PC-3 (cell line): ENCODE measurements around the gene UNC93A. TPM values are rescaled to one million over a fixed set of nuclear protein-coding genes. Genes with fewer than 3 reads are reported as not detected.
"Not testable (repeated sequence)": the region's sequence is repeated elsewhere in the genome, so short reads cannot be mapped to it uniquely, and the experiment has no call there.

Experiments used
- ATAC-seq: fragments of 200-7000 bp; cut with Tn5 transposase; 2 replicates; pipeline ENCODE4 v1.9.1; 2020; ENCODE audit warnings: mild to moderate bottlenecking, moderate library complexity
- BruUV-seq: library from RNA; stranded (reverse); fragments of 400-500 nt; replicated peaks from 2 replicates; lab custom pipeline; 2021; lab: Mats Ljungman, UMichigan
- CTCF ChIA-PET: fragments of 300-600 bp; sonication (Branson Sonifier 250); formaldehyde crosslinking; loops from one replicate; lab custom pipeline; 2022; ENCODE audit warnings: antibody characterized with exemption; lab: Charles Lee
- POLR2A ChIA-PET: fragments of 300-600 bp; sonication (Branson Sonifier 250); formaldehyde crosslinking; loops from one replicate; lab custom pipeline; 2022; ENCODE audit warnings: antibody characterized with exemption; ENCODE audit not compliant: unreplicated experiment; lab: Charles Lee
- DNase-seq: peaks from one replicate; pipeline ENCODE4 v3.0.0-alpha.2; 2015
- H2AFZ ChIP-seq: fragments of 300-600 bp; sonication (generic); 2 replicates; pipeline ENCODE4 v1.6.0; 2016; ENCODE audit warnings: antibody characterized with exemption, low read length
- H3F3A ChIP-seq: fragments of 300-600 bp; sonication (generic); one replicate; pipeline ENCODE4 v1.6.0; 2017; ENCODE audit warnings: antibody characterized with exemption, low read length, control low read depth, mild to moderate bottlenecking; ENCODE audit not compliant: unreplicated experiment
- H3K27ac ChIP-seq: fragments of 300-600 bp; sonication (generic); 2 replicates; pipeline ENCODE4 v1.5.1; 2016; ENCODE audit warnings: mild to moderate bottlenecking, low read length
- H3K27me3 ChIP-seq: fragments of 300-600 bp; sonication (generic); 2 replicates; pipeline ENCODE4 v1.6.1; 2016; ENCODE audit warnings: low read length, mixed read lengths
- H3K36me3 ChIP-seq: fragments of 300-600 bp; sonication (generic); 2 replicates; pipeline ENCODE4 v1.6.1; 2016; ENCODE audit warnings: low read depth, mixed run types, low read length, mixed read lengths
- H3K4me1 ChIP-seq: fragments of 300-600 bp; sonication (generic); 2 replicates; pipeline ENCODE4 v1.5.1; 2016; ENCODE audit warnings: low read length; ENCODE audit not compliant: insufficient read depth
- H3K4me2 ChIP-seq: fragments of 300-600 bp; sonication (generic); 2 replicates; pipeline ENCODE4 v1.6.0; 2016; ENCODE audit warnings: low read length
- H3K4me3 ChIP-seq: fragments of 300-600 bp; sonication (generic); 2 replicates; pipeline ENCODE4 v1.5.1; 2016; ENCODE audit warnings: mild to moderate bottlenecking, low read length, mixed read lengths
- H3K79me2 ChIP-seq: fragments of 300-600 bp; sonication (generic); 2 replicates; pipeline ENCODE4 v1.6.1; 2017; ENCODE audit warnings: low read length, mixed read lengths
- H3K9ac ChIP-seq: fragments of 300-600 bp; sonication (generic); 2 replicates; pipeline ENCODE4 v1.6.0; 2016; ENCODE audit warnings: mild to moderate bottlenecking, low read length
- H3K9me2 ChIP-seq: fragments of 300-600 bp; sonication (generic); replicated peaks from 2 replicates; pipeline ENCODE4 v1.6.1; 2016; ENCODE audit warnings: mixed run types, low read length, mixed read lengths
- H3K9me3 ChIP-seq: fragments of 300-600 bp; sonication (generic); 2 replicates; pipeline ENCODE4 v1.6.1; 2016; ENCODE audit warnings: low read length, mixed read lengths
- H4K20me1 ChIP-seq: fragments of 300-600 bp; sonication (generic); 2 replicates; pipeline ENCODE4 v1.6.1; 2016; ENCODE audit warnings: low read length, mixed read lengths
- CTCF ChIP-seq: fragments of 300-600 bp; sonication (generic); conservative IDR thresholded peaks from 2 replicates; pipeline ENCODE4 v1.5.1; 2017; ENCODE audit warnings: antibody characterized with exemption, low read depth, mild to moderate bottlenecking, low read length
- EZH2 ChIP-seq: fragments of 300-600 bp; sonication (generic); IDR thresholded peaks from one replicate; pipeline ENCODE4 v1.6.1; 2017; ENCODE audit warnings: antibody characterized with exemption, mild to moderate bottlenecking, low read length; ENCODE audit not compliant: unreplicated experiment
- EZH2phosphoT487 ChIP-seq: fragments of 300-600 bp; sonication (generic); IDR thresholded peaks from 2 replicates; pipeline ENCODE4 v1.6.1; 2018; ENCODE audit warnings: mild to moderate bottlenecking, antibody characterized with exemption, low read length, borderline replicate concordance
- intact Hi-C: fragments of 100-400 bp; cut with micrococcal nuclease; formaldehyde crosslinking; loops from 2 replicates; pipeline ENCODE4 v1.9.0; 2023
- total RNA-seq: library from RNA; depleted of rRNA; stranded (reverse); fragments of >200 nt; gene quantifications from 2 replicates; pipeline ENCODE4 v1.2.3, GENCODE V29; 2014

The UNC93A gene
- total RNA-seq, 1 experiment from 2014 or later, result not detected

DNA sequence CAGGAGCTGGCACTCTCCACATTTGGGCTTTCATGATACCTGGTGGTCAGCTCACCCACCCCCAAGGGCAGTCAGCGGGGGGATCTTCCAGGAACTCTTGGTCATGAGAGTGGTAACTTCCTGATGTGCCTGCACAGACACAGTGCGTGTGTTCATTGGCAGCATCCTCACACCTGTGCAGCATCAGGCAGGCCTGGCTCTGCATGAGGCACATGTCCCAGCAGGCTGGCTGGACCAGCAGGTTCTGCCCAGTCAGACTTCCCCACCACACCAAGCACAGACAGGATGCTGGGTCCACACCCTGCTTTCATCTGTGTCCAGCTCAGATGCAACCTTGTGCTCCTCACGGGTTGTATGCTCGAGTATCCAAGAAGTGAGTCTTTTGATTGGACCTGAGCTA lies 15.7 kb upstream of the UNC93A start:
- H3K9me3 ChIP-seq, result no peaks in the 10 kb centered on the region
- no peak overlapping the region for H3K9ac ChIP-seq
- BruUV-seq, result no TSS peak
- no peak overlapping the region for H2AFZ ChIP-seq
- H3K27me3 ChIP-seq, result peaks cover 14% of the 10 kb centered on the region
- no peak overlapping the region for H3K27ac ChIP-seq
- no peaks in the 10 kb centered on the region for H3K4me1 ChIP-seq
- no peaks in the 10 kb centered on the region for H3K36me3 ChIP-seq
- no peaks in the 10 kb centered on the region for H3F3A ChIP-seq
- TF ChIP-seq EZH2phosphoT487 (no peak), CTCF (no peak), EZH2 (no peak)
- H3K4me2 ChIP-seq, result no peak overlapping the region
- no peaks in the 10 kb centered on the region for H4K20me1 ChIP-seq
- intact Hi-C loops, result no loop called here
- H3K9me2 ChIP-seq, result no peaks in the 10 kb centered on the region
- CTCF ChIA-PET, result no interaction called here
- no peak overlapping the region for H3K4me3 ChIP-seq
- DNase-seq (no peak), ATAC-seq (no peak)
- POLR2A ChIA-PET, result no interaction called here
- no peaks in the 10 kb centered on the region for H3K79me2 ChIP-seq

- H3K27me3 ChIP-seq, result peaks cover 14% of the 10 kb centered on the region
- BruUV-seq, result no TSS peak
- ChIA-PET POLR2A (no interaction called here), CTCF (no interaction called here)
- no peak for DNase-seq
- no peak overlapping the region for H3K9ac ChIP-seq
- H4K20me1 ChIP-seq, result no peaks in the 10 kb centered on the region
- no peaks in the 10 kb centered on the region for H3K9me2 ChIP-seq
- no peak overlapping the region for H2AFZ ChIP-seq
- TF ChIP-seq EZH2 (no peak), EZH2phosphoT487 (no peak), CTCF (no peak)
- no peak overlapping the region for H3K27ac ChIP-seq
- no peaks in the 10 kb centered on the region for H3K4me1 ChIP-seq
- H3K4me2 ChIP-seq, result no peak overlapping the region
- H3K9me3 ChIP-seq, result no peaks in the 10 kb centered on the region
- no peaks in the 10 kb centered on the region for H3F3A ChIP-seq
- ATAC-seq, result no peak
- intact Hi-C loops, result no loop called here
- no peak overlapping the region for H3K4me3 ChIP-seq
- no peaks in the 10 kb centered on the region for H3K36me3 ChIP-seq
- H3K79me2 ChIP-seq, result no peaks in the 10 kb centered on the region
Observed at GRCh38 chr6:167276772-167277533, 14.2 kb upstream of the UNC93A start.

GRCh38 chr6:167278173-167278940 lies 12.8 kb upstream of the UNC93A start:
- intact Hi-C loops, H3K4me1 ChIP-seq, H3K79me2 ChIP-seq, CTCF ChIA-PET, DNase-seq, ATAC-seq, H3K9ac ChIP-seq, H3K4me3 ChIP-seq, POLR2A ChIA-PET, H3K9me2 ChIP-seq, H3F3A ChIP-seq, H4K20me1 ChIP-seq, BruUV-seq, H3K27ac ChIP-seq, H3K4me2 ChIP-seq, H3K9me3 ChIP-seq, H3K36me3 ChIP-seq, H2AFZ ChIP-seq: not testable (repeated sequence)
- peaks cover 18% of the 10 kb centered on the region for H3K27me3 ChIP-seq
